HG03565 (cell line): ENCODE data around the gene XKR8.
"Not testable (repeated sequence)": the region's sequence is repeated elsewhere in the genome, so short reads cannot be mapped to it uniquely, and the experiment has no call there.

ENCODE experiments used
- ATAC-seq: cut with Tn5 transposase; IDR thresholded peaks from one replicate; pipeline ENCODE4 v1.9.1; 2021; ENCODE audit warnings: mild to moderate bottlenecking, moderate library complexity; ENCODE audit not compliant: unreplicated experiment

XKR8 gene

GRCh38 chr1:27990920-27991537, 31.3 kb downstream of the XKR8 start:
- no peak for ATAC-seq

GRCh38 chr1:27992276-27992675, 32.5 kb downstream of the XKR8 start:
- no peak for ATAC-seq

DNA sequence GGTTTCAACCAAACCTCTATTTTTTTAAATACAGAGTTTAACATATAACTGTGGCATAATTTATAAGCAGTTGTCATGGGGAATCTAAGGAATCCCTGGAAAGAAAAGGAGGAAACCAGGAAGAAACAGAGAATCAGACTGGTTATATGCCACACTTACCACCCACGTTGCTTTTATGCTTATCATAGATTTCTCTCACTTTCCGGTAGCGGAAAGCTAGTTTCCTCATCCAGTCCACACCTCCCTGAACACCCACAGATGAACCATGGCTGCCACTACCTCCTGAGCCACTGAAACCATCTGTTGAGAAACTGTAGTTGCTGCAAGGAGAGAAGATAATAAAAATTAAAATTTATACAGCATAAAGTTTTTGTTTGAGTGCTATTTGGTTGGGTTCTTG, 33.5 kb downstream of the XKR8 start:
- no peak for ATAC-seq

DNA sequence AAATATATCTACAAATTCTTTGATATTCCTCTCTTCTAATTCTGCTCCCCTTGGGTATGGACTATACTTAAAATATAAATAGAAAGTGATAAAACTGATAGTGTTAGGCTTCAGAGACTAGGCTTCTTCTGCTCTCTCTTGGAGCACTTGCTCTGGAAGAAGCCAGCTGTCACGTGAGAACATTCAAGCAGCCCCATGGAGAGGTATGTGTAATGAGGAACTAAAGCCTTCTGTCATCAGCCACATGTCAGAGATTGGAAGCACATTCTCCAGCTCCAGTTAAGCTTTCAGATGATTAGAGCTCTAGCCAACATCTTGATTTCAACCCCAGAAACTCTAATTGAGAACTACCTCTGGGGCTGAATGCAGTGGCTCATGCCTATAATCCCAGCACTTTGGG, 34.3 kb downstream of the XKR8 start:
- no peak for ATAC-seq

- not testable (repeated sequence) for ATAC-seq
Measured at GRCh38 chr1:27994526-27994925, 34.8 kb downstream of the XKR8 start.

- ATAC-seq: no peak
Measured at GRCh38 chr1:27999055-27999454, 39.3 kb downstream of the XKR8 start.

GRCh38 chr1:28002600-28002999, 42.8 kb downstream of the XKR8 start:
- ATAC-seq: no peak

DNA sequence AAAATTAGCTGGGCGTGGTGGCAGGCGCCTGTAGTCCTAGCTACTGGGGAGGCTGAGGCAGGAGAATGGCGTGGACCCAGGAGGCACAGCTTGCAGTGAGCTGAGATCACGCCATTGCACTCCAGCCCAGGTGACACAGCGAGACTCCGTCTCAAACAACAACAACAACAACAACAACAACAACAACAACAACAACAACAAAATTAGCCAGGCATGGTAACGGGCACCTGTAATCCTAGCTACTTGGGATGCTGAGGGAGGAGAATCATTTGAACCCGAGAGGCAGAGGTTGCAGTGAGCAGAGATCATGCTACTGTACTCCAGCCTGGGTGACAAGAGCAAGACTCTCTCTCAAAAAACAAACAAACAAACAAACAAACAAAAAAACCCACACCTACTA, 43.3 kb downstream of the XKR8 start:
- not testable (repeated sequence) for ATAC-seq

DNA sequence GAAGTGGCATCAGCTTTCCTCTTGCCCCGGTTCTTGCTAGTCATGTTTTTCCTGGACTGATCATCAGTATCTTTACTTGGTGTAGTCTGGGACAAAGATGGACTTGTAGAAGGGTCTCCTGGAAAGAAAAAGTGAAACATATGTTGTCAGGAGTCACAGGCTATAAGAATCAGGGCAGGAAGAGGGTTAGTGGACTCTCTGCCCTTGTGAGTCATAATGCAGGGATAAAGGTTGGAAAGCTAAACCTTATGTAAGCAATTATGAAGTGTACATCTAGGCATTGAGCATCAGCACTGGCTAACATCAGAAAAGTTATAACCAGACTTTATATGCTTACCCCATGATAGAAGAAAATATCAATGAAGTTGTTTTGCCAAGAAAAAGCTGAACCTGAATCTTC, 51.2 kb downstream of the XKR8 start:
- ATAC-seq: no peak
